GM21526 (cell line): ENCODE results near the gene KRT75.

Experiments used
- ATAC-seq: cut with Tn5 transposase; IDR thresholded peaks from one replicate; pipeline ENCODE4 v1.9.1; 2021; ENCODE audit warnings: moderate library complexity; ENCODE audit not compliant: unreplicated experiment, low FRiP score

The KRT75 gene

GRCh38 chr12:52396656-52397055 is 37.5 kb downstream of the KRT75 start:
- no peak for ATAC-seq

DNA sequence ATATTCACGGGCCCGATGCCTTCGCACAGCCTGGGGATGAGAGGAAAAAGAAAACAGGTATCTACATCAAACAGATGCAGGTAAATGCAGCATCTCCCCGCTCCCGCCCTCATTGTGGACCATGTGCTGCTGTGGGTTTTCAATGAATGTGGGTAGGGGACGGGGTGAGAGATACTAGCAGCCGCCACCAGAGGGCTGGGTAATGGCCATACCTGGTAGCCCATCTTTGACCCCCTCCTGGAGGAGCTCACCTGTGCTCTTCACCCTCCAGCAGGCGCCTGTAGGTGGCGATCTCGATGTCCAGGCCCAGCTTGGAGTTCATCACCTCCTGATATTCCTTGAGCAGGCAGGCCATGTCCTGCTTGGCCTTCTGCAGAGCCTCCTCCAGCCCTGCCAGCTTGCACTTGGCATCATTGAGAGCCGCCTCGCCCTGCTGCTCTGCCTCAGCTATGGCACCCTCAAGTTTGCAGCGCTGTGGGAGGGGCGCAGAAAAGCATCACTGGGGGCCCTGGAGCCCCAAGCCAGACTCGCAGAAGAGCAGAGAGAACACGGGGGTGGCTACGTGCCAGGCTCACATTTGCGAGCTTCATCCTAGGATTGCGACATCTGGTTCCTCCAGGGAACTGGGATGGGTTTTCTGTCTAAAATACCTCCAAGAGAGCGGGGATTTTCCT is 38.3 kb downstream of the KRT75 start:
- ATAC-seq: no peak

GRCh38 chr12:52394836-52395405 is 39.2 kb downstream of the KRT75 start:
- ATAC-seq: no peak

GRCh38 chr12:52392465-52393007 is 41.6 kb downstream of the KRT75 start:
- no peak for ATAC-seq

- no peak for ATAC-seq
Observed at GRCh38 chr12:52391618-52392002, 42.6 kb downstream of the KRT75 start.

- ATAC-seq: no peak
Observed at GRCh38 chr12:52390739-52391617, 43.2 kb downstream of the KRT75 start.

DNA sequence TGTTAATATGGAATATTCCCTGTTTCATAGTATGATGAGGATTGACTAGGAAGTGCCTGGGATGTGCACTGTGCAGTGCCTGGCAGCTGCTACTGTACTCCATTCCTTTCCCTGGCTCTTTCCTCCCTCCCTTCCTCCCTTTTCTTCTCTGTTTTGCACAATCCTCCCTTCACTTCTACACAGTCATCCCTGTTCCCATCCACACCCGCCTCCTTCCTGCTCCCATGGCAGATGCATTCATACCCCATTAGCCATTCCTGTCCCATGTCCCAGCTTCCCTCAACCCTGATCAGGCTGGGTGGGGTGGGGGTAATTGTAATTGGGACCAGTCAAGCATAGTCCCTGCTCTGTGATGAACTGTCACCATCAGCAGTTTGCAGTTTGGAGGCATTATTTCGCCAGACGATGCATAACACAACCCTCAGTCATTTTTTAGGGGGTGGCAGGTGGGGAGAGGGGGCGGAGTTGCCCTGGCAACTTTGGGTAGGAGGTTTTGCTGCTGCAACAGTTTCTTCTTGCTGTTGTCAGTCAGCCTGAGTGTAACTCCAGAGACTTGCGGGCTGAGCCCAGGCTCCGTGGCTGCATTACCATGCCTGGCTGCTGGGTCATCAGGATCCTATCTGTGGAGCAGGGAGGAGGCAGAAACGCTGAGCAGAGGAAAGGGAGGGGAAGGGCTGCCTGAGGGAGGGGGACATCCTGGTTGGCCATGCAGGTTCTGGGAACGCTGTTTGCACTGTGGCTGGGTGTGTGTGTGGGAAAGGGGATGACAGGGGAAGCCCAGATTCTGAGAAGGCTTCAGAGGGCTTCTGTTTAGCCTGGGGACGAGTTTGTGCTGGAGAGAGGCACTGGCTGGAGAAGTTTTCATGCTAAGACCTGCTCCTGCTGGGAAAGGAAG is 44.6 kb downstream of the KRT75 start:
- ATAC-seq: no peak

DNA sequence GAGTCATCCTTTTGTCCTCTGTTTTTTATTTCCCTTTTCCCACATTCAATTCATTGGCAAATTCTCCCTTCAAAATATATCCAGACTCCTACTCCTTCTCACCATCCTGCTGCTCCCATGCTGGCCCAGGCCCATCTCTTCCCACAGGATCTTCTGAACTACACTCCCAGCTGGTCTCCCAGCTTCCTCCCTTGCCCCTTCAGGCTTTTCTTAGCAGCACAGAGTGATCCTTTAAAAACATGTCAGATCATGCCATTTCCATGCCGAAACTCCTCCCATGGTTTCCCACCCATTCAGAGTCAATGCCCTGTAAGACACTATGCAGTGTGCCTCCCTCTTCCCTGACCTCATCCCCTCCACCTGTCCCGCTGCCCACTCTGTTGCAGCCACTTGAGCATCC is 46.3 kb downstream of the KRT75 start:
- no peak for ATAC-seq

DNA sequence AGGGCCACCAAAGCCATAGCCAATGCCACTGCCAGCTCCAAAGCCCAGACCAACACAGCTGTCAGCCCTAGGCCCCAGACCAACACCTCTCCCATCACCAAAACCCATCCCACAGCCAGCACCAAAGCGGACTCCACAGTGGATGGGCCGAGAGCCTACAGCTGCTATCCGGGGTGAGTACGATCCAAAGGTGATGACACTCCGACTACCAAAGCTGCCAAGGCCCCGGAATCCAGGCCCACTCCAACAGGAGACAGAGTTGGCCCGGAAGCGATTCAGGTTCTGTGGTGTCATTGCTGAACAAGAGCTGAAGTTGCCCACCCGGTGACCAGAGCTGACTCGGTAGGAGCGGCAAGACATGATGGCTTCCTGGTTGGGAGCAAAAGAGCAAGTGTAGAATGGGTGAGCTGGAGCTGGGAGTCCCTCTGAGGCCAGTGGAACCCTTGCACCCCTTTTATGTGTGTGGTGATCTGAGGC is 48.9 kb downstream of the KRT75 start, which contains the start of gene KRT84:
Gene KRT84 (minus strand): TSS at position 427 of the 477 bp plus-strand sequence. CDS start 67 bp downstream, at position 360.
- no peak for ATAC-seq

DNA sequence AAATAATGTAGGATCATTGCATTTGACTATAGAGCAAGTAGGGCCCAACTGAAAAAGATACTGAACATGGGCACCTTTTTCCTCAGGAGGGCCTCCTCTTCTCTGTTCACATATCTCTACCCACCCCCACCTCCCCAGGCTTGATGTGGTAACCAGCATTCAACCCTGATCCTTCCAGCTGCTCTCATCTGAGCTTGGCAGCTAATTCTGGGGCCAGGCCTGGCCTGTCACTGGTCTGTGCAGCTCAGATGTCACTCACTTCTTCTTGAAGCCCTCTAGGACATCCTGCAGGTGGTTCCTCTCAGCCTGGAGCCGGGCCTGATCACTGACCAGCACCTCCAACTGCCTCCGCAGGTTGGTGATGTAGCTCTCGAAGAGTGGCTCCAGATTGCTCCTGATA is 50.8 kb downstream of the KRT75 start:
- ATAC-seq: no peak

- no peak for ATAC-seq
Observed at GRCh38 chr12:52382854-52383253, 51.3 kb downstream of the KRT75 start.

DNA sequence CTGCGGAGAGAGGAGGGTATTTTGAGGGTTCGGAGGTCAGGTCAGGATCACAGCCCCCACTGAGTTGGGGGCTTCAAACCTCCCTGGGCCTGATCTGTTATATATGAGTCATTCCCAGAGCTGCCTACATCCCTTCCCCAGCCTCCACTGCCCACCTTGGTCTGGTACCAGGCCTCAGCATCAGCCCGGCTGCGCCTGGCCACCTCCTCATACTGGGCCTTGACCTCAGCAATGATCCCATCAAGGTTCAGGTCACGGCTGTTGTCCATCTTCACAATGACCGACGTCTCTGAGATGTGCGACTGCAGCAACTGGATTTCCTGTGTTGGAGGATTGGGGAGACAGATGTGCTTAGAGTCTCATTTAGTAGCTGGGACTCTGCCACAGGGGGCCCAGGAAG is 53.0 kb downstream of the KRT75 start:
- no peak for ATAC-seq

DNA sequence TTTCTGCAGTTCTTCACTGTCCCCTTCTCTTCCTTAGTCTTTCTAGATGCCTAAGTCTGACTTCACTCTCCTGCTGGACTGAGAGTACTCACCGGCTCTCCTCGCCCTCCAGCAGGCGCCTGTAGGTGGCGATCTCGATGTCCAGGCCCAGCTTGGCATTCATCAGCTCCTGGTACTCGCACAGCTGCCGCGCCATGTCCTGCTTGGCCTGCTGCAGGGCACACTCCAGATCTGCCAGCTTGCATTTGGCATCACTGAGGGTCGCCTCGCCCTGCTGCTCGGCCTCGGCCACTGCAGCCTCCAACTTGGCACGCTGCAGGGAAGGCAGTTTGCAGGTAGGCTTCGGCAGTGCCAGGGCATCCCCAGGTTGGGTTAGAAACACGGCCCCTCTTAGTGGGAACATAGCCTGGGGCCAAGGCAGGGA is 53.9 kb downstream of the KRT75 start:
- no peak for ATAC-seq

DNA sequence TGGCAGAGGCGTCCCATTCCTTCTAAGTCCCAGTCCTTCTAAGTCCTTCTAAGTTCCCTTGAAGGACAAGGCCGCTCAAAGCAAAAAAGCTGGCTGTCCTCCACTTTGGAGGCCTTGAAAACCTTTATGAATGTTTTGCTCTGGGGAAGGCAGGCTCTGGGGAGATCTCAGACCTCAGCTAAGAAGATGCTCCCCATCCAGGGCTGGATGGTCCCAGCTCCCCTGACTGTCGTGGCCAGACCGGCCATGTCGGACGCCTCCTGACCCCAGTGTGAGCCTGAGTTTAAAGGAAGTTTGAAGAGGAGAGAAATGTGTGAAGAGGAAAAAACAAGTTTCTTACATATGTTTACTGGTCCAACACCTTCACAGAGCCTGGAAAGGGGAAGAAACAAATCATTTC is 54.6 kb downstream of the KRT75 start:
- ATAC-seq: no peak

DNA sequence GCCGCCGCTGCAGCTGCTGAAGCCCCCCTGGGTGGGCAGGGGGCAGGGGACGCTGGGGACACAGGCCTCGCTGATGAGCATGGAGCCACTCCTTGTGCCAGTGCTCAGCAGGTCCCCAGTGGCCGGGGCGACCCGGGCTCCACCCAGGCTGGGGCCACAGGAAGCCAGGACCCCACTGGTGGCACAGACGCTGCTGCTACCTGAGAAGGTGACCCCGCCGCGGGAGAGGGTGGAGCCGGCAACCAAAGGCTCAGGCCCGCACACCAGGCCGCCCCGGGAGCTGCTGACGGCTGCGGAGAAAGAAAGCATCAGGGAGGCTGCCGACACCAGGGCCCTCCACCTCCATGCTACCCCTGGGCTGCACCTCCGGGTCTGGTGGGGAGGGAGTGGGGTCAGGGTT is 56.1 kb downstream of the KRT75 start:
- no peak for ATAC-seq

DNA sequence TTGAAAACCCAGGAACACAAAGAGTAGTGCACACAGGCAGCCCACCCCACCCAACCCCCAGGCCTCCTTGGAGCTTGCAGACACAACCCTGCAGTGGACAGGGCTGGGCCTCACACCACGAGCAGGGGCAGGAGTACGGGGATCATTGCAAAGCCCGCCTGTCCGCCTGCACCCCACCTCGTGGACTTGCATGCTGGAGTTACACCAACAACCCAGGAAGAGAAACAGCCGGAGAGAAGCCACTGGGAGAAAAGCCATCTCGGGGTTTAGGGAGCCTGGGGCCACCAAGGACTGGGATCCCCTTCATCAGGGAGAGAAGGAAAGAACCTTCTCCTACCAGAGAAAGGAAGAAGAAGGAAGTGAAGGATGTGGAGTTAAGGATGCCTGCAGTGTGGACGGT is 56.9 kb downstream of the KRT75 start:
- no peak for ATAC-seq
